HG03460 (cell line): Measurements from ENCODE around the gene CHRND.

Experiments used
- ATAC-seq: cut with Tn5 transposase; IDR thresholded peaks from one replicate; pipeline ENCODE4 v1.9.1; 2021; ENCODE audit not compliant: unreplicated experiment

Gene CHRND

GRCh38 chr2:232502911-232503808, 22.8 kb upstream of the CHRND start:
- ATAC-seq, result no peak

GRCh38 chr2:232503809-232504323, 22.1 kb upstream of the CHRND start:
- no peak for ATAC-seq

- no peak for ATAC-seq
These were observed 21.5 kb upstream of the CHRND start for GRCh38 chr2:232504438-232504837.

GRCh38 chr2:232505856-232506255, 20.1 kb upstream of the CHRND start:
- ATAC-seq, result no peak

GRCh38 chr2:232506709-232507108, 19.3 kb upstream of the CHRND start:
- no peak for ATAC-seq

GRCh38 chr2:232508251-232508650, 17.7 kb upstream of the CHRND start:
- ATAC-seq, result no peak

- no peak for ATAC-seq
These were observed 14.5 kb upstream of the CHRND start for GRCh38 chr2:232511336-232511890.

- ATAC-seq, result no peak
These were observed 13.4 kb upstream of the CHRND start for GRCh38 chr2:232512602-232513001.

- no peak for ATAC-seq
These were observed 12.6 kb upstream of the CHRND start for GRCh38 chr2:232513353-232513752.

GRCh38 chr2:232515639-232516038, 10.3 kb upstream of the CHRND start:
- ATAC-seq, result no peak

- ATAC-seq, result no peak
These were observed 9.4 kb upstream of the CHRND start for GRCh38 chr2:232516551-232516950.

GRCh38 chr2:232518844-232519243, 7.1 kb upstream of the CHRND start:
- no peak for ATAC-seq

GRCh38 chr2:232519581-232520438, 6.2 kb upstream of the CHRND start, which contains the start of gene PRSS56:
PRSS56 (plus strand) TSS chr2:232520388; CDS start chr2:232520599, 211 bp downstream.
- ATAC-seq, result no peak

GRCh38 chr2:232520489-232520888, 5.5 kb upstream of the CHRND start:
- no peak for ATAC-seq

GRCh38 chr2:232521098-232521497, 4.9 kb upstream of the CHRND start:
- no peak for ATAC-seq

GRCh38 chr2:232521959-232522622, 3.9 kb upstream of the CHRND start:
- ATAC-seq, result no peak

- ATAC-seq, result no peak
These were observed 3.1 kb upstream of the CHRND start for GRCh38 chr2:232522623-232523401.

GRCh38 chr2:232523402-232523681, 2.6 kb upstream of the CHRND start:
- no peak for ATAC-seq

GRCh38 chr2:232523682-232524597, 2.0 kb upstream of the CHRND start:
- no peak for ATAC-seq
